Activated CD4-positive, alpha-beta T cell treated with anti-CD3 and anti-CD28 coated beads, Interleukin-2, amount 50 U/mL, for 1 hour (primary cell): ENCODE data around the gene RHOT1.
"Not testable (repeated sequence)": the region's sequence is repeated elsewhere in the genome, so short reads cannot be mapped to it uniquely, and the experiment has no call there.

Experiments
- DNase-seq: peaks from one replicate; pipeline ENCODE4 v3.0.0-alpha.2; 2020

Gene RHOT1

DNA sequence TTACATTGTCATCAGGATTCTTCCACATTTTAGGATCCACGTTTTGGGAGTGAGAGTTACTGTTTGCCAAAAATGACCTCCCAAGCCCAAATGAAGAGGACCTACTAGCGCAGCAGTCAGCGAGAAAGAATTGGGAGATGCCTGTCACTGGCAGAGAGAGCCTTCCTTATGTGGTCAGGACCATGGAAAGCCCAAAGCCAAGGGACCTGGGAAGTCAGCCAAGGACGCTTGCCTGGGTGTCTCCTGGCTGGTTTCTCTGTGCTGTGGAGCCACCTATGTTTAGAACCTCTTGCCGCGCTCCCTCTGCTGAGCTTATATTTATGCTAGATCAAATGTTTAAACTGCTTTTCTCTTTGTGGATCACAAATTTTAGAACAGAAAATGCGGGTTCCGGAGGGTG, 98.4 kb downstream of the RHOT1 start:
- no peak for DNase-seq

GRCh38 chr17:32241640-32242039, 99.3 kb downstream of the RHOT1 start:
- no peak for DNase-seq

DNA sequence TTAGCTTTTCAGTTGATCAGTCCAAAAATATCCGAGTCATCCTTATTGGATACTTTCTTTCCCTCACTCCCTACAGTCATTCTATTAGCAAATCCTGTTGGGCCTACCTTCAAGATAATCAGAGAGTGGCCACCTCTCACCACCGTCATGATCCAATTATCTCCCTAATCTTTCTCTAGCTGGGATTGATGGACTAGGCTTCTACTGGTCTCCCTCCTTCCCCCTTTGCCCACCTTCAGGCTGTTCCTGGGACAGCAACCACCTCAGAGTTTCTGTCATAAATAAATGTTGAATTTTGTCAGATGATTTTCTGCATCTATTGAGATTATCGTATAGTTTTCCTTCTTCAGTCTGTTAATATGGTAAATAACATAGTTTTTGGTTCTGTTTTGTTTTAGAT, 107.2 kb downstream of the RHOT1 start:
- no peak for DNase-seq

DNA sequence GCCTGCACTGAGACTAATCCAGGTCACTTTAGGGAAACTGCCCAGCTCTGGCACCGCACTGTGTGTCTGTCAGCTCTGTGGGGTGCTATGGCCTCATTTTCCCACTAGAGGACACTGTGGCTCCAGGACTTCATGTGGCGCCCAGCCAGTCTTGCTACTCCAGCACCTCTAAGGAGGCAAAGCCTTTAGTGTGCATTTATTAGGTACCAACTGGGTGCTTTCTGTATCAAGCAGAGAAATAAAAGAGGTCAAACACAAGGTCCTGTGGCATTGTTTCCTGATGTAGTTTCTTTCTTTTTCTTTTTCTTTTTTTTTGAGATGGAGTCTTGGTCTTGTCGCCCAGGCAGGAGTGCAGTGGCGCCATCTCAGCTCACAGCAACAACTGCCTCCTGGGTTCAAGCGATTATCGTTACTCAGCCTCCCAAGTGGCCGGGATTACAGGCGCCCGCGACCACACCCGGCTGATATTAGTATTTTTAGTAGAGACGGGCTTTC, 110.9 kb downstream of the RHOT1 start:
- DNase-seq = peak; percentile 55

- DNase-seq = no peak
These were observed 113.9 kb downstream of the RHOT1 start for GRCh38 chr17:32256012-32256700.

GRCh38 chr17:32256701-32257019, 114.4 kb downstream of the RHOT1 start:
- no peak for DNase-seq

DNA sequence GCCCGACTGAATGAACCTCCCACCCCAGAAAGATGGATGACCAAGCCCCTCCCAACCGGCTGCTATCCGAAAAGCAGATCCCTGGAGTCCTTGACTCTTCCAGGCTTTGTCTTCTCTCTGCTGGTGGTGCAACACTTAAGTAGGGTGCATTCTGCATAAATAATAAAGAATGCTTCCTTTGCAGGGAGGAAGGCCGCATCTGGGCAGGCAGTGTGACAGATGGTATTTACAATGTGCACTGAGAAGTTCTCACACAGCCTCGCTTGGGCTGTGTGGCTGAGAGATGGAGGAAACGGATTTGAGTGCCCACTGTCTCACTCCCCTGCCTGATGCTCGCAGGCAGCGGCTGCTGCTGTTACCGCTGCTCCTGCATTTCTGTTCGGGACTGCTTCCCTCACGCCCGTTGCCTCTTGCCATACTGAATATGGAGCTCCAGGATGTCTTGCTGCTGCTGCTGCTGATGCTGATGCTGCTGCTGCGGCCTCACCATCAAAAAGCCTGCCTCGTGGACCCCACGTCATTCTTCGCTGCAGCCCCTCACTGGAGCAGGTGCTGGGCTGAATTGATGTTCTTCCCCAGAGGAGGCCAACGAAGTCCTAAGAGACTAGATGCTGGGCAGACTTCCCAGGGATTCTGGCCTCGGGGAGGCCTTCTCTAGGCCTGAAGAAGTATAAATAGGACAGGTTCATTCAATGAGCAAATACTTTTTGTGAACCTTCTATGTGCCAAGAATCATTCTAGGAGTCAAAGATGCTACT, 116.3 kb downstream of the RHOT1 start:
- DNase-seq = no peak

- DNase-seq = no peak
These were observed 117.3 kb downstream of the RHOT1 start for GRCh38 chr17:32259586-32259985.

- DNase-seq = no peak
These were observed 119.1 kb downstream of the RHOT1 start for GRCh38 chr17:32261417-32261736.

DNA sequence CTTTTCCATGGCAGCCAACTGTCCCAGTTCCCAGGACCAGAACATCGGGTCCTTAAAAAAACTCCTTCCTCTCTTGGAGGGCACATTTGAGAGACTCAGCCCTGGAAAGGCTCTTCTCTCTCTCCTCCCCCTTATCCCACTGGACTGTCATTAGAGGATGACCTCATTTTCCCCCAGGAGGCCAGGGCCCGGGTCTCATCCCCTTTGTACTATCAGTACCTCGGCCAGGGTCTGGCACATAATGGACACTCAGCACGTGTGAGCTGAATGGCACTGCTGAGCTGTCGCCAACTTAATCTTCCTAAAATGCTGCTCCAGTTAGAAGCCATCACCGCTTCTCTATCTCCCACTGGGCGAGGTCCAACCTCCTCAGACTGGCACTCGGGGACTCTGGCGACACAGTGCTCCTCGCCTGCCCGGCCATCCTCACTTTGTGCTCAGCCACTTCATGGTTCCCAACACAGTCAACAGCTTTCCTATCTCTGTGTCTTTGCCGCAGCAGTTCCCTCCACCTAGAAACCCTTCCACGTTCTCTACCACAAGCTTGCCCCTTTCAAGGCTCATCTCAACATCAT, 119.7 kb downstream of the RHOT1 start:
- no peak for DNase-seq

DNA sequence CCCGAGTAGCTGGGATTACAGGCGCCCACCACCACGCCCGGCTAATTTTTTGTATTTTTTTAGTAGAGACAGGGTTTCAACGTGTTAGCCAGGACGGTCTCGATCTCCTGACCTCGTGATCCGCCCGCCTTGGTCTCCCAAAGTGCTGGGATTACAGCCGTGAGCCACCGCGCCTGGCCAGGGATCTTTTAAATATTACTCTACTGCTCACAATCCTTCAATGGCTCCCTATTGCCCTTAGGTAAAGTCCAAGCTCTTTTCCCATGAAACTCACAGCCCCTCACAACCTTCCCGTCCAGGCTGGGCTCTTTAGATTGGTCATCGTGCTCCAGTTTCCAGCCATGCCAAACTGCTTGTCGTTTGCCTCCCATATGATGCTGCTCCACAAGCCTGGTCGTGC, 121.2 kb downstream of the RHOT1 start:
- DNase-seq = not testable (repeated sequence)

GRCh38 chr17:32264140-32264799, 122.0 kb downstream of the RHOT1 start:
- no peak for DNase-seq

DNA sequence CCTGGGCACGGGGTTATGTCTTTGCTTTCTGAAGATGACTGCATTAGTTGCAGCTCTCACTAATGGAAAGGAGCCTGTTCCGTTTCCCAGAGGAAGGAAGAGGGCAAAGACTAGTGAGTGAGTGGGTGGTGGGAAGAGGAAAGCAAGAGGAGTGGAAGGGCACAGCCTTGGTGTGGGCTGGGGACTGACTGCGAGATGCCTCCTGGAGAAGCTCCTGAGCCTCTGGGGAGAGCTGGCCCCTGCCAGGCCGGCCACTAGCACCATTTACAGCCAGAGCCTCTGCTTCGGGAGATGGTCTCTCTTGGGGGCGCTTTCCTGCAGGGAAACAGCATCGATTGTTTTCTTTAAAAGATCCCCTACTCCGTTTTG, 122.5 kb downstream of the RHOT1 start:
- no peak for DNase-seq

- peak; percentile 10 for DNase-seq
These were observed 123.1 kb downstream of the RHOT1 start, which contains the start of gene RHBDL3 for GRCh38 chr17:32265192-32265923. Gene RHBDL3 (plus strand): TSS chr17:32265832. CDS start chr17:32266190, 358 bp downstream.

DNA sequence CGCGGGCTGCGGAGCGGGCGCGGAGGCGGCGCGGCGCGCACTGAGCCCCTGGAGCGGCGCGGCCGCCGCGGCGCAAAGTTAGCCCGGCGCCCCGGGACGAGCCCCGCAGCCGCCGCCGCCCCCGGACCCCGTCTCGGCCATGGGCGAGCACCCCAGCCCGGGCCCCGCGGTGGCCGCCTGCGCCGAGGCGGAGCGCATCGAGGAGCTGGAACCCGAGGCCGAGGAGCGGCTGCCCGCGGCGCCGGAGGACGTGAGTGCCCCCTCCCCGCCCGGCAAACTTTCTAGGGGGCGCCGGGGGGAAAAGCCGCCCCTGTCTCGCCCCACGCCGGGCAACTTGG, 123.7 kb downstream of the RHOT1 start:
- no peak for DNase-seq

GRCh38 chr17:32266389-32267301, 124.3 kb downstream of the RHOT1 start:
- DNase-seq = peak; percentile 12

DNA sequence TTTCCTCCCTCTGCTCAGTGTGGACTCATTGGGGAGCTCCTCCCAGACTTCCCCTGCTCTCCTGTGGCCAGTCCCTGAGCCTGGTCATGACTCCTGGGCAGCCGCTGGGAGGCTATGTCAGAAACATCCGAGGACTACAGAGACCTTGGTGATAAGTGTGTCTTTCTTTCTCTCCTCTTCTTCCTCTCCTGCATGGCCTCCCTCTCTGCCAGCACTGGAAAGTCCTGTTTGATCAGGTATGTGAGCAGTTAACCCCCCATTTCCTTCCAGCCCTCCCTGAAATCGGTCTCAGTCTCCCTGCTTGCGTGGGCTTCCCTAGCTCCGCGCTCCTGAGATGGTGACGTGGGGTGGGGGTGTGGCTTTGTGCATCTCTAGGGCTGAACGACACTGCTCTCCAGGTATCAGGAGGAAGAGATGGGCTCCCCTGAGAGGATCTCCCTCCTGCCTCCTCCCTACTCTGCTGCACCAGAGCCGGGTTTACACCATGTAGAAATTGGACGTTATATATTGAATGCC, 125.4 kb downstream of the RHOT1 start:
- DNase-seq = no peak

GRCh38 chr17:32268734-32269288, 126.5 kb downstream of the RHOT1 start:
- no peak for DNase-seq

DNA sequence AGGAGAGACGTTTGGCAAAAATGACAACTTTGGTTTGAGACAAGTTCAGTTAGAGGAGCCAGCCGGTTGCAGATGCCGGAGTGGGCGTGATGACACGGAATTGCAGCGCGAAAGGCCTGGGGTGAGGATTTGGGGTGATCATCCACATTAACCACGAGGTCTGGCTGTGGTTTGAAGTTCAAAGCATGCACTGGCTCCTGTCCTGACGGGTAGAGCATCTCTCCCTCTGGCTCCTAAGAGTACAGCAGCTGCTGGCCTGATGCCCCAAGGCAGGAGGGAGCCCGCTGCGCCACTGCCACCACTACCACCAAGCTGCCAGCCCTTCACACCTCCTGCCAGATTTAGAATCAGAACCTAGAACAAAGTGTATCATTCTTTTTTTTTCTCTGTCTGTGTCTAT, 127.1 kb downstream of the RHOT1 start:
- no peak for DNase-seq

- no peak for DNase-seq
These were observed 129.5 kb downstream of the RHOT1 start for GRCh38 chr17:32271844-32272243.

DNA sequence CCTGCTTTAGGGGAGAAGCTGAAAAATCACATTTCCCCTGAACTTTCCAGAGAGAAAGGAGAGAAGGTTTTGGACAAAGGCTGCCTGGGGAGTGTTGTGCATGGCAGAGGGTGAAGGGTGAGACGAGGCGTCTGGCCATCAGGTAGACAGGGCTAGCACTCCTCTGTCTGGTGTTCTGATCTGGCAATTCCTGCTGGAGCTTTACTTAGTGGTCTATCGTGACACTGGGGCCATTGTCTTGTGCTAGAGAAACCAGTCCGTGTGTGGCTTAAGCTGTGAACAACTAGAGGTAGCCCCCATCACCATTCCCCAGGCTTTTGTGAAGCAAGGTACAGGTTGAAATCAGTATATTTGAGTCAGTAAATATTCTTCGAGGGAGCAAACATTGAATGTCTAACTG, 131.8 kb downstream of the RHOT1 start:
- no peak for DNase-seq

DNA sequence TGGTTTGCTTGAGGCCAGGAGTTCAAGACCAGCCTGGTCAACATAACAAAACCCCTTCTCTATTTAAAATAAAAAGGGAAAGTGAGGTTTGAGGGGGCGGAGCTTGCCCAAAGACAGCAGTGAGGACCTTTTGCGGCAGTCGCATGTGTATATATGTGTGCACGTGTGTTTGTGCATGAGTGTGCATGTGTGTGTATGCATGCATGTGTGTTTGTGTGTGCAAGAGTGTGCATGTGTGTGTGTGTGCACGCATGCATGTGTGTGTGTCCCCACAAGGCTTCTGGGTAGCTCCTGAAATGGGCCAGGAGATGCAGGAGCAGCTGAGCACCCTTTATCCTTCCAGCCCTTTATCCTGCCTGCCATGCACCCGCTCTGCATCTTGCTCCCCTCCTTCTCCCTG, 132.3 kb downstream of the RHOT1 start:
- no peak for DNase-seq
